ENCODE data around the gene IPO5.

The IPO5 gene

DNA sequence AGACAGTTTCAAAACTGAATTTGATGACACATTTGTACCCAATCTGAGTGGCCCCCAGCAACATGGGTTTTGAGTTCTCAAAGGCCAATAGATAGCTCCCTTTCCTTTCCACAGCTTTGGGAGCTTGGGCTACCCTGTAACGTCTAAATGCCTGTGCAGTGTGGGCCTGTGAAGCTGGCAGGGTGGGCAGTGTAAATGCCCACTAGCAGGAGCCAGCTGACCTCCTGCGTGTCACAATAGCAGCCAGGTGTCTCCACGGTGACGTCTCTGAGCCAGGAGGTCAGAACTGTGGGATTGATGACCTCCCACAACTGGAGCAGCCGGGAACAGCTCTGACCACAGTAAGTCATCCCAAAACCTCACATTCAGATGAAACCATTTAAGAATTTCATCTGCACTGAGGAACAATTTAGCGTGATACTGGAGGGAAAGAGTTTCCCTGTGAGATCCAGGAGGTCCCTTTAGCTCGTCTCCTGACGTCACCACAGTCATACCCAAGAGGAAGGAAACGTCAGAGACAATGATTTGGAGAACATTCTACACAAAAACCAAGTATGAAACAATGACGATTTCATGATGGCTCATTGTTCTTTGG lies at the start of gene IPO5:
TSS of gene IPO5 (plus strand) at position 300 of the 595 bp plus-strand sequence. CDS start 23,022 bp downstream, outside the sequence.
- no peak for DNase-seq (ENCODE audit: low read depth in 2 of 2)

DNA sequence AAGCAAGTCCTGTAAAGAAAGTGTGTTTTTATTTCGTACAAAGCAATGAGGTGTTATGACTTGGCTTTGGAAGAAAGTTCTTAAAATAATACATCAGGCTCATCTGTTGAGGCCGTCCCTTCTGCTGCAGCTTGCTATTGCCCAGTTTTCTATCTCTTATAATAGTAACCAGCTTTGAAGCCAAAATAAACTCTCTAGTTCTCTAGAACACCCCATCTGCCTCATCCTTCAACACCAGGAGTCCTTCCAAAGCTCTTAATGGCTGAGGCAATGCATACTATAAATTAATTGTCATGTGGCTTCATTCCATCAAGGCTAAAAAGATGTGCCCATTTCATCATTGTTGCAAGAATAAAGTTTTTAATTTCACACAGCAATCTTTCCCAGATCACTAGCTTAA lies 49.4 kb upstream of the IPO5 start:
- DNase-seq (ENCODE audit: low read depth in 2 of 2), result no peak

DNA sequence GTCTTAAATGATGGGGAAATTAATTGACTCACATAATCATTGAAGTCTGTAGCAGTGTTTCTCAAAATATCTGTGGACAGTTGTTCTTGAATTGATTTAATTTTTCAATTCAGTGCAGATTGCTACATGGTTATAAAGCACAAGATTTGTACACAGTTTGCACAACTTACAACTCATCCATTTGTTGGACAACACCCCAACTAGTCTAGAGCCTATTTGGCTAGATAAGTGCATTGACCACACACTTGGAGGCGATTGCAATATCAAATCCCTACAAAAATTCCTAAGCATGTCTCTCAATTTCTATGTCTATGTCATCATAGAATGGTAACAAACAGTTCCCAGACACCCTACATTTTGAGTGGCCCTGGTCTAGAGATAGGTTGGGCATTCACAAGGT lies 48.0 kb upstream of the IPO5 start:
- DNase-seq (ENCODE audit: low read depth in 2 of 2), result no peak

DNA sequence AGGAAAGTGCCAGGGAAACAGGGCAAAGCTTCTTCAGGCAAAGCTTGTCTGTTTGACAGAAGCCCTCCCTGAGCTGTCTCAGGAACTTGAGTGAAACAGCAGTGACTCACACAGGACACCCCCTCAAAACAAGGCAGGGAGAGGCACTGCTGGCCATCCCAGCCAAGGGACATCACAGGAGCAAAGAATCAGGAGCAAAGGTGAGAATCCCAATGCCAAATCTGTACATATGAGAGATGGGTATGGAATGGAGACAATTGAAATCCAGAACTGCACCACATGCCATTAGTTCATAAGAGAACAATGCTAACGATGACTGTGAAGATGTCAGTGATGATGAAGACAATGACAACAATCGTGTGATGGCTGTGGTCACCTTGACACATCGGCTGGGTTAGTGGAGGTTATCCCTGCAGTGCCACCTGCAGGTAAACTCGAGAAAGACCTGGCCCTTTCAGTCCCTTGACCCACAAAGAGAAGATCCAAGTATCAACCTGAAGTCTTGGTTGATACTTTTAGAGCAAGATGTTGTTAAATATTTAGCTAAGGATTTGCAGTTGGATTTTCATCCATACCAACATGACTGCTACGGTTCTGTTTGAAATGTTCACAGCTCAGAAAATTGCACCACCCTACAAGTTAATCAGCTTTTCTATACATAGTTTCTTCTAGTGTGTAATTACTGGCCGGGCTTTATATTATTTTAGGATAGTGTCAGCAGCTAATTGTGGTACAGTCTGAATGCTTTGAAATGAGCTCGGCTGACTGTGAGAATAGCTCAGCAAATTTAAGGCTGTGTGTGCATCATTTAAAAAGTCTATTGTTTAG lies 42.0 kb upstream of the IPO5 start:
- no peak for DNase-seq (ENCODE audit: low read depth in 2 of 2)

DNA sequence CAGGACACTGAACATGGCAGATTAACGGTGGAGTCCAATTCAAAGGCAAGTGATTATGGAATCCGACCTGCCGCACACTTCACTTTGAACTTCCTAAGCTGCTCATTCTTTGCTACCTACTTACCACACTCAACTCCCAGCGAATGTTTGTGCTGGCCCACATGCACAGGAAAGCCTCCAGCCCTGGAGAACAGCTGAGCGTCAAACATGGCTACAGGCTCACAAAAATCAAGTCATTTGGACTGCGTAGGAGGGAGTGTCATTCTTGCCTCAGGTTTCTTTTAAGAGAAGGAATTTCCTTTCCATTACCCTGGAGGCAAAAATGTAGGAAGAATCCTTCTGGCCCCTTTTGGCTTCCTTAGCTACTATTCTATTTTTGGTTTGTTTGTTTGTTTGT lies 41.3 kb upstream of the IPO5 start:
- DNase-seq (ENCODE audit: low read depth in 2 of 2), result no peak

DNA sequence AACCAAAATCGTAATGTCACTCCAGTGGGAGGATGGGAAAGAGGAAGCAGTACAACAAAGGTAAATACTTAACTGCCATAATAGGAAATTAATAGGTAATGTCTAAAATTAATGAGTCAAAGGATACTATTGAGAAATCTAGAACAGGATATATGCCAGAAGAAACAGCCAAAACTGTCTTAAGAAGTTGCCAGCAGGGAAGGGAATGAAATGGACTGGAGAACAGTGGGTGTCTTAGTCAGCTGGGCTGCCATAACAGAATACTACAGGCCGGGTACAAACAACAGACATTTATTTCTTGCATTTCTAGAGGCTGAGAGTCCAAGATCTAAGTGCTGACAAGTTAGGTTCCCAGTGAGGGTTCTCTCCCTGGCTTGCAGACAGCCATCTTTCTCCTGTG lies 40.3 kb upstream of the IPO5 start:
- DNase-seq (ENCODE audit: low read depth in 2 of 2), result no peak

DNA sequence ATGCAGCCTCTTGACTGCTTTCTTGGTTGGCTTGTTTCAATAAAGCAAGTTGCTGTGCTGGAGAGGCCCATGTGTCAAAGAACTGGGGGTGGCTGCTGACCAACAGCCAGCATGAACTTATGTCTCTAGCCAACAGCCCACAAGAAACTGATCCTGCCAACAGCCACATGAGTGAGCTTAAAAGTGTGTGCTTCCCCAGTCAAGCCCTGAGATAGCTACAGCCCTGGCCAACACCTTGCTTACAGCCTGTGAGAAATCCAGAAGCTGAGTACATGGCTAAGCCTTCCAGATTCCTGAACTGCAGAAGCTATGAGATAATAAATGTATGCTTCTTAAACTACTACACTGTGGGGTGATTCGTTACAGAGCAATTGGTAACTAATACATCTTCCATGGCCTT lies 38.9 kb upstream of the IPO5 start:
- DNase-seq (ENCODE audit: low read depth in 2 of 2), result no peak

DNA sequence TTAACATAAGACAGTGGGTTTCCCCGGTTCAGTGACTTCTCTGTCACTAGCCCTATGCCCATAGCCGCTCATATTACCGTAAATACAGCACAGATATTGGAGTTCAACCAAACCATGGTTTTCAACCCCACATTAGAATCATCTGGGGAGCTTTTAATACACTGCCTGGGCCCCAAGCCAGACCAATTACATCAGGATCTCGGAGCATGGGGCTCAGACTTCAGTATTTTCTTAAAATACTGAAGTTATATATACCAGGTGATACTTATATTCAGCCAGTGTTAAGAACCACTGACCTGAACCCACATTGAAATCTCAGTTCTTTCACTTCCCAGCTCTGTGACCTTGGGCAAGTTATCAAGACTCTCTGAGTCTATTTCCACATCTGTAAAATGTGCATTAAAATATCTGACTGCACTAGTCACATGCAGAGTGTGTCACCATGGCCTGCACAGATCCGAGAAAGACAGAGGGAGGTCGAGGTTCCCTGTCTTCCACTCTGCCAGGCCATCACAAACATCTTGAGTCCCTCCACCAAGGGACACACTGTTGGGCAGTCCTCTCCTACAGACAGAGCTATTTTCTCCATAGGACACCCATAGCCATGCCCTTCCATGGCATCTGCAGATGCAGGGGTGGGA lies 32.2 kb upstream of the IPO5 start:
- no peak for DNase-seq (ENCODE audit: low read depth in 2 of 2)

DNA sequence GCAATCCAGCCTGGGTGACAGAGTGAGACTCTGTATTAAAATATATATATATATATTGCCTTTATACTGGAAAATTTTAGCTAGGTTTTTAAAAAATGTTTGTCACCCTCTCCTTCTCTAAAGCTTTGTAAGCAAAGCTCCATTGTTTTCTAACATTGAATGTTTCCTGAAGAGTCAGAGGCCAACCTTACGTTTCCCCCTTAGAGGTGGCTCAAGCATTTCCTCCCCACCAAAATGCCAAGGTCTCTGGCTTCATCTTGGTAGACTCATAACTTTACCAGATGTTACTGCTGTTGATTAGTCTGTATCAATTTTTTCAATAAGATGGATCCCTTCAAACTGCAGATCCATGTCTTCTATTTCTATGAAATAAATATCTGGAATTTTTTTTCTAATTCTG lies 25.2 kb upstream of the IPO5 start:
- DNase-seq (ENCODE audit: low read depth in 2 of 2), result no peak

DNA sequence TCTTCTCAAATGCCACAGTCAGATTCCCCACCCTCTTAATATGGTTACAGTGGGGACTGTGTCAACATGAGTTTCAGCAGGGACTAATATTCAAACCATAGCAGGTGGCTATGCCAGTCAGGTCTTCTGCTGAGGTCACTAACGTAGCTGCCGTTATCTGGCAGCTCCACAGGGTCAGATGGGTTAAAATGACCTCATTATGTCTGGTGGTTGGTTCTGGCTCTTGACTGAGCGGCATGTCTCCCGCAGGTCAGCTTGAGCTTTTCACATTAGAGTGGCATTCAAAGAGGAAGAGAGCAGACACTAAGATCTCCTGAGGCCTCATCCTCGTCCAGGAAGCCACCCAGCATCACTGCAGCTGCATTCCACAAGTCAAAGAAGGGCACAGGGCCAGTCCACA lies 21.4 kb upstream of the IPO5 start:
- no peak for DNase-seq (ENCODE audit: low read depth in 2 of 2)

DNA sequence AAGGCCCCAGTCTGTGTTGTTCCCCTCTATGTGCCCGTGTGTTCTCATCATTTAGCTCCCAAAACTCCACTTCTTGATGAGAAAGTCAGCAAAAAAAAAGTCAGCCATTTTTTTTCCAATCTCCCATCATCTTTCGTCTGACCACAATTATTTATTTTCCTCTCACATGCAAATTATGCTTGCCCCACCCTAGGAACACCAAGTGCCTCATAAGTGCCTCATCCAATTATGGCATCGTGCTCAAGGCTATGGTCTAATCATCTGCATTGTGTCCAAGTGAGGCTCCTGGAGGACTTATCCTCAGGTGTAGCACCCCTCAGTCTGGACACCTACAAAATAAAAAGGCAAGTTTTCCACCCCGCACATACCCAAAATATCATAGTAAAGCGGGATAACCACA lies 20.8 kb upstream of the IPO5 start:
- no peak for DNase-seq (ENCODE audit: low read depth in 2 of 2)

DNA sequence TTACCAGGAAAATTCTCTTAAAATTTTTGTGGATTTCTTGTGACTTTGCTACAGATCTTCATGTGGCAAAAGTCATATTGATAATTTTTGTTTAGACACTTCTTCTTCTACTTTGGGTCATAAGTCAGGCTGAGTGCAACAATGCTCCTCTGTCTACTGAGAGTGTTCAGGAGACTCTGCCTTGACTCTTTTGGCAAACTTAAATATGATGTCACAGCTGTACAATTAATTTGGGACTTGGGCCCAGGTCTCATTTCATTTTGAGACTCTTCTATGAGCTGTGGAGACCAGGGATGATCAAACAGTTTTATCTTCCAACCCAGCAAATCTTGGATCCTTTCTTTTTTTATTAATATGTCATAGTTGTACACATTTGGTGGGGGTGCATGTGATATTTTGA lies 19.7 kb upstream of the IPO5 start:
- DNase-seq (ENCODE audit: low read depth in 2 of 2), result no peak

DNA sequence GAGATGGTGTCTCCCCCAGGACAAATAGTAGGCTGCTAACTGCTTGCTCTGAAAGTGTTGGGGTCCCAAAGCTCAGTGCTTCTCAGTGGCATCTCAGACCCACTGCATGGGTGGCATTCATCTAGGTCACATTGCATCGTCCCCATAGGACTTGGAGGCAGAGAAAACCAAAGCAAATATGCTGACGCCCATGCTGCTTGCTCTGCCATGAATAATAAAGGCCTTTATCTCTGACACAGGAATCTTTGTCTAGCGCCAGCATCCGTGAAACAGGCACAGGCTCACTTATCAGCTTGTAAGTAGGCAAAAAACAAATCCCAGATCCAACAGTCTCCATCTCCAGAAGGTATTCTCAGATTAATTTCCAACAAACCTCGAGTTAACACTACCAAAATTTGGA lies 18.9 kb upstream of the IPO5 start:
- DNase-seq (ENCODE audit: low read depth in 2 of 2), result no peak

DNA sequence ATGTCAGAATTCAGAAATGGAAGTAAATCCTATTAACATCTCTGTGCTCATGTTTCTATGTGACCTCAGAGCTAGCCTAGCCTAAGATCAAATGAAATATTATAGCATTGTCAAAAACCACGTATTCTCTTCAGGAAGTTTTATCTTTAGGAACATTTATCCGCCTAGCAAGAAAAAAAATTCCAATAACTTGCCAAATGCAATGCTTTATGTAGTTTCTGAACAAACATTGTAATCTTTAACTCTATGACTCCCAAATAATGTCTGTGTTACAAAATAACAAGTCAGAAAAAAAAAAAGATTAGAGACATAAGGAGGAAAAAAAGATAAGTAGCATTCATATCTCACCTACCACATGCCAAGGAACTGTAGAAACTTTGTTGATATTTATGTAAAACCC lies 18.4 kb upstream of the IPO5 start:
- DNase-seq (ENCODE audit: low read depth in 2 of 2), result no peak

DNA sequence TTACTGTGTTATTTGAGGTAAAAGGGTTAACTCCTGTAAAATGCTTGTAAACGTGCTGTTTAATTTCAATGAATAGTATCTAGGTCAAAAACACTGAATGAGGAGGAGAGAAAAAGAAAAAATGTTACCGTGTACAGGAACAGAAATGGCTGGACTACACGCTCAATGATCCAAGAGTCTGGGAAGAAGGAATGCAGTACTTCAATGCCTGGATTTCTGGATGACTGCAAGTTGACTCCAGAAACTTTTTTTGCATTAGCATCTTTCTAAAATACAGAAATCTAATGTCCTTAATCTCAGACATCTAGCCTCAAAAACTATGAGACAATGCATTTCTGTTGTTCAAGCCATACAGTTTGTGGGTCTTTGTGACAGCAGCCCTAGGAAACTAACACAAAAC lies 17.4 kb upstream of the IPO5 start:
- no peak for DNase-seq (ENCODE audit: low read depth in 2 of 2)

DNA sequence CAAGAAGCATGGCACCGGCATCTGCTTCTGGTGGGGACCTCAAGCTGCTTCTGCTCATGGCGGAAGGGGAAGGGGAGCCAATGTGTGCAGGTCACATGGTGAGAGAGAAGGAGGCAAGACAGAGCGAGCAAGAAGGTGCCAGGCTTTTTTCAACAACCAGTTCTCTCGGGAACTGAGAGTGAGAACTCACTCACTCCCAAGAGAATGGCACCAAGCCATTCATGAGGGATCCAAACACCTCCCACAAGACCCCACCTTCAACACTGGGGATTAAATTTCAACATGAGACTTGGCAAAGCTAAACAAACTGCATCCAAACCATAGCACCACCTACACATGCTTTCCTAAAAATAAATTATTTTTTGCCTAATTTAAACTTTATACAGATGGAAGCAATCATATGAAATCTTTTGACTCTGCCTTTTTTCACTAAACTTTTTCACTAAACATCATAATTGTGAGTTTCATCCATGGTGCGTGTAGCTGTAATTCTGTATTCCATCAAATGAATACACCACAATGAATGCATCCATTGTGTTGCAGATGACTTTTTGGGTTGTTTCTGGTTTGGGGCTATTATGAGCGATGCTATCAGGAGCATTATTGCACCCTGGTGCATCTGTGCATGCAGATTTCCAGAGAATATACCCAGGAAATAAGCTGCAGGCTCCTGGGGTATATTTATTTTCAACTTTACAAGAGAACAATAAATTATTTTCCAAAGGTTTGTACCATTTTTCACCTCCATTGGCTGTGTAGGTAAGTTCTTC lies 14.6 kb upstream of the IPO5 start:
- DNase-seq (ENCODE audit: low read depth in 2 of 2), result no peak

DNA sequence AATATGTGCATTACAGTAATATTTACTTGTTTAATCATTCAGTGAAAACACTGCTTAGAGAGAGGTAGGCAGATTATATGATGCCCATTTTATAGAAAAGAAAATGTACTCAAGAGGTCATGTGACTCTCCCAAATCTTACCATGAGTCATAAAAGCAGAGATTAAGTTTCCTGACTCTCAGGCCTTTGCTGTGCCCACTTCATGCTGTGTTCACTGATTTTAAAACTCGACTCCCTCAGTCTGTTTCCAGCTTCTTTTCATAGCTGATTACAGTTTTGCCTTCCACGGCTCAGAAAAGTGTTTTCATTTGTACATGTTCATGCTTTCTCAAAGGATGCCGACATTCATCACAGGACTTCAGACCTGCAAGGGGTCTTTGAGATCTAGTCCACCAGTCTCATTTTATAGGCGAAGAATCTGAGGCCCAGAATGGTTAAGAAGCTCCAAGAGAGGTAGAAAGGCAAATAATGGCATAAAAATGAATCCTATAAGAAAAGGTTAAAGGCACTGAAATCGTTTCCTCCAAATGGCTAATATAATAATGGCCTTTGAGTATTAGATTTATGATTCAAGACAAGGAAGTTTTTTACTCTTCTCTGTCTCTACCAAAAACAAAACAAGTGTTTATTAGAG lies 9.0 kb upstream of the IPO5 start:
- no peak for DNase-seq (ENCODE audit: low read depth in 2 of 2)

DNA sequence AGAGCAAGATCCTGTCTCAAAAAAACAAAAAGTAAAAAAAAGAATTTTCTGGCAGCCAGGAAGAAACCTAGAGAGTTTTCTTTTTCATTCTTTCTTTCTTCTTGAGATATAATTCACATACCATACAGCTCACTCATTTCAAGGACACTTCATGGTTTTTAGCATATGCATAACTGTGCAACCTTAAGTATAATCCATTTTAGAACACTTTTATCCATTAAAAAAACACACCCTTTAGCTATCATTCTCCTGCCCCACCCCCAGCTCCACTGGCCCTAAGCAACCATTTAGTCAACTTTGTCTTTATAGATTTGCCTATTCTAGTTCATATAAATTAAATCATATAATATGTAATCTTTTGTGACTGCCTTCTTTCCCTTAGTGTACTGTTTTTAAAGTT lies 8.1 kb upstream of the IPO5 start:
- no peak for DNase-seq (ENCODE audit: low read depth in 2 of 2)

DNA sequence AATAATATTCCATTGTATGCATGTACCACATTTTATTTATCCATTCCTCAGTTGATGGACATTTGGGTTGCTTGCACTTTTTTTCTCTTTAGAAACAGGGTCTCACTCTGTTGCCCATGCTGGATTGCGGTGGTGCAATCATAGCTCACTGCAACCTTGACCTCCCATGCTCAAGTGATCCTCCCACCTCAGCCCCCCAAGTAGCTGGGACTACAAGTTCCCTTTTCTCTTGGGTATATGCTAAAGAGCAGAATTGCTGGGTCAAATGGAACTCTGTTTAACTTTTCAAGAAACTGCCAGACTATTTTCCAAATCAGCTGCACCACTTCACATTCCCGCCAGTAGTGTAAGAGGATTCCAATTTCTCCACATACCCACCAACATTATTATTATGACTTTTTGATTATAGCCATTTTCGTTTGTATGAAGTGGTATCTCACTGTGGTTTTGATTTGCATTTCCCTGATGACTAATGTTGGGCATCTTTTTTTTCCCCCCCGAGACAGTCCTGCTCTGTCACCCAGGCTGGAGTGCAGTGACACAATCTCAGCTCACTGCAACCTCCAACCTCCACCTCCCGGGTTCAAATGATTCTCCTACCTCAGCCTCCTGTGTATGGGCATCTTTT lies 7.6 kb upstream of the IPO5 start:
- DNase-seq (ENCODE audit: low read depth in 2 of 2), result no peak

DNA sequence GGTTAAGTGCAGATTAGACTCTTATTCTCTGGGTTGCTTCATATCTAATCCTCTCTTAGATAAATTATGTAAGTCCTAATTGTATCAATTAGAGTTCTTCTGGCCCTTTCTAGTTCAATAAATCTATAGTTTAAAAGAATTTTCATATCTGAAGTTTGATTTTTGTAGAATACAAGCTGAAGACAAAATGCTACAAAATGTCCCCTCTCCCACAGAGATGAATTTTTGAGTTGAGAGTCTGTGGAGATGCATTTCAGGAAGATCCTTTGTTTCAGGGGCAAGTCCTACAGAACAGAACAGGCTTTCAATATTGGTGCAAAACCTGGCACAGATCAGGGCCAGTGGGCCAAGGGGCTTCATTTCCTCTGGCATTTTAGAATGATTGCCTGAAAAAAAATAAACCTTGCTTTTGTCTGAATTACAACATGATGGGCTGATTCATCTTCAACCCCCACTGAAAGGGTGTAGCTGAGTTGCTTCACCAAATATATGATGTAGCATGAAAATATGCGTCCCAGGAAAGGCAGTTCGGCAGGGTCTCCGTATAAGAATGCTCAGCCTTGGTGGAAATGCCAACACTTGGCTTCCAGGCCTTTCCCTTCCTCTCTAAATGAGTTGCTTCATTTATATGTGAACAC lies 6.4 kb upstream of the IPO5 start:
- no peak for DNase-seq (ENCODE audit: low read depth in 2 of 2)

DNA sequence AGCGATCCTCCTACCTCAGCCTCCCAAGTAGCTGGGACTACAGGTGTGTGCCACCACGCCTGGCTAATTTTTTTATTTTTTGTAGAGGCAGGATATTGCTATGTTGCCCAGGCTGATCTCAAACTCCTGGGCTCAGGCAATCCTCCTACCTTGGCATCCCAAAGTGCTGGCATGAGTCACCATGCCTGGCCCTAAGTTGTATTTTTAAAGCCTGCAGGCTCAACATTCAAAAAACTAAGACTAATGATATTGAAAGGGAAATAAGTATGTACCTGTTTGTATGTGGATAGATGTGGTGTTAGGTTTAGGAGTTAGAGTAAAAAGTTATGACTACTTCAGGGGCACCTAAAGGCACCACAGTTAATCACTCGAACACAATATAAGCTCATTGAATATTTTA lies 5.4 kb upstream of the IPO5 start:
- DNase-seq (ENCODE audit: low read depth in 2 of 2), result no peak

Measured in activated CD4-positive, alpha-beta T cell treated with anti-CD3 and anti-CD28 coated beads for 24 hours (primary cell).